ENCODE data around the gene SUPV3L1. TPM values are rescaled to one million over a fixed set of nuclear protein-coding genes. Genes with fewer than 3 reads are reported as not detected.

Gene SUPV3L1
- polyA plus RNA-seq, 1 donor from 2014 or later: 33.3 TPM

- Histone ChIP-seq H3K27ac (ENCODE audit: low read length) (no peak overlapping the region), H3K4me2 (ENCODE audit: low read length) (no peak overlapping the region), H3K9me3 (ENCODE audit: low read length) (no peaks in the 10 kb centered on the region), H3K36me3 (ENCODE audit: insufficient read depth, low read length) (no peaks in the 10 kb centered on the region), H3K9ac (ENCODE audit: low read length) (no peak overlapping the region), H3K79me2 (replicated peaks; ENCODE audit: insufficient read depth, low read length) (no peaks in the 10 kb centered on the region), H3K9me2 (ENCODE audit: insufficient read depth, low read length) (no peaks in the 10 kb centered on the region), H3K4me3 (ENCODE audit: low read length) (no peak overlapping the region), H3F3A (ENCODE audit: insufficient read depth, low read length, poor library complexity, severe bottlenecking) (no peaks in the 10 kb centered on the region), H2AFZ (ENCODE audit: low read depth, low read length) (no peak overlapping the region), H4K20me1 (ENCODE audit: insufficient read depth) (no peaks in the 10 kb centered on the region), H3K27me3 (ENCODE audit: insufficient read depth, low read depth, low read length) (no peaks in the 10 kb centered on the region)
- TF ChIP-seq EP300 (conservative IDR thresholded peaks at IDR 0.05; ENCODE audit: poor library complexity, severe bottlenecking) (no peak), REST (IDR thresholded peaks at IDR 0.05; ENCODE audit: borderline replicate concordance) (no peak), RAD21 (conservative IDR thresholded peaks at IDR 0.05) (no peak), POLR2AphosphoS5 (IDR thresholded peaks at IDR 0.05) (no peak), TAF1 (IDR thresholded peaks at IDR 0.05; ENCODE audit: low read depth) (no peak), MXI1 (conservative IDR thresholded peaks at IDR 0.05; ENCODE audit: poor library complexity, severe bottlenecking) (no peak), SMC3 (conservative IDR thresholded peaks at IDR 0.05; ENCODE audit: poor library complexity) (no peak), CTCF (IDR thresholded peaks at IDR 0.05; ENCODE audit: poor library complexity, severe bottlenecking) (no peak), EZH2 (IDR thresholded peaks at IDR 0.05; ENCODE audit: borderline replicate concordance, insufficient read depth, low read length, poor library complexity, severe bottlenecking) (no peak)
Observed at GRCh38 chr10:69246581-69247312, 66.7 kb downstream of the SUPV3L1 start.

- H3K27me3 ChIP-seq (ENCODE audit: insufficient read depth, low read depth, low read length): no peaks in the 10 kb centered on the region
- TF ChIP-seq TAF1 (IDR thresholded peaks at IDR 0.05; ENCODE audit: low read depth): no peak
- no peak for TF ChIP-seq RAD21 (conservative IDR thresholded peaks at IDR 0.05)
- TF ChIP-seq REST (IDR thresholded peaks at IDR 0.05; ENCODE audit: borderline replicate concordance): no peak
- TF ChIP-seq POLR2AphosphoS5 (IDR thresholded peaks at IDR 0.05): no peak
- TF ChIP-seq MXI1 (conservative IDR thresholded peaks at IDR 0.05; ENCODE audit: poor library complexity, severe bottlenecking): no peak
- TF ChIP-seq EP300 (conservative IDR thresholded peaks at IDR 0.05; ENCODE audit: poor library complexity, severe bottlenecking): no peak
- TF ChIP-seq CTCF (IDR thresholded peaks at IDR 0.05; ENCODE audit: poor library complexity, severe bottlenecking): no peak
- no peak for TF ChIP-seq SMC3 (conservative IDR thresholded peaks at IDR 0.05; ENCODE audit: poor library complexity)
- no peak for TF ChIP-seq EZH2 (IDR thresholded peaks at IDR 0.05; ENCODE audit: borderline replicate concordance, insufficient read depth, low read length, poor library complexity, severe bottlenecking)
Observed at GRCh38 chr10:69247313-69247710, 67.3 kb downstream of the SUPV3L1 start.

More at GRCh38 chr10:69247313-69247710, 67.3 kb downstream of the SUPV3L1 start:
- Histone ChIP-seq H2AFZ (ENCODE audit: low read depth, low read length) (no peak overlapping the region), H3K4me2 (ENCODE audit: low read length) (no peak overlapping the region), H3K4me3 (ENCODE audit: low read length) (no peak overlapping the region), H3K9ac (ENCODE audit: low read length) (no peak overlapping the region), H3F3A (ENCODE audit: insufficient read depth, low read length, poor library complexity, severe bottlenecking) (no peaks in the 10 kb centered on the region), H3K9me3 (ENCODE audit: low read length) (no peaks in the 10 kb centered on the region), H4K20me1 (ENCODE audit: insufficient read depth) (no peaks in the 10 kb centered on the region), H3K36me3 (ENCODE audit: insufficient read depth, low read length) (no peaks in the 10 kb centered on the region), H3K9me2 (ENCODE audit: insufficient read depth, low read length) (no peaks in the 10 kb centered on the region), H3K27ac (ENCODE audit: low read length) (no peak overlapping the region), H3K79me2 (replicated peaks; ENCODE audit: insufficient read depth, low read length) (no peaks in the 10 kb centered on the region)
